NT2/D1 (cell line): ENCODE results near the gene TMEM131L.
"Not testable (repeated sequence)": the region's sequence is repeated elsewhere in the genome, so short reads cannot be mapped to it uniquely, and the experiment has no call there.

Source experiments
- DNase-seq: peaks from one replicate; pipeline ENCODE4 v3.0.0-alpha.2; 2011; ENCODE audit warnings: low read depth, low spot score
- H3K27me3 ChIP-seq: 2 replicates; pipeline ENCODE4 v1.6.0; 2011; ENCODE audit warnings: mild to moderate bottlenecking; ENCODE audit not compliant: insufficient read length, insufficient read depth
- H3K36me3 ChIP-seq: 2 replicates; pipeline ENCODE4 v1.6.1; 2011; ENCODE audit warnings: mild to moderate bottlenecking, low read length, mixed read lengths; ENCODE audit not compliant: insufficient read depth, insufficient read length
- H3K4me1 ChIP-seq: 2 replicates; pipeline ENCODE4 v1.5.1; 2011; ENCODE audit not compliant: insufficient read depth, insufficient read length
- H3K4me3 ChIP-seq: 2 replicates; pipeline ENCODE4 v1.5.1; 2011; ENCODE audit warnings: low read depth; ENCODE audit not compliant: insufficient read length
- H3K9ac ChIP-seq: 2 replicates; pipeline ENCODE4 v1.6.0; 2011; ENCODE audit warnings: low read depth; ENCODE audit not compliant: insufficient read length
- H3K9me3 ChIP-seq: 2 replicates; pipeline ENCODE4 v1.5.1; 2011; ENCODE audit warnings: mild to moderate bottlenecking, low read length; ENCODE audit not compliant: insufficient read depth
- SUZ12 ChIP-seq: IDR thresholded peaks from 2 replicates; pipeline ENCODE4 v1.6.1; 2011; ENCODE audit not compliant: insufficient read length, insufficient read depth; ENCODE audit errors: extremely low read depth
- YY1 ChIP-seq: IDR thresholded peaks from 2 replicates; pipeline ENCODE4 v1.6.1; 2011; ENCODE audit not compliant: insufficient read length, insufficient read depth
- ZNF274 ChIP-seq: IDR thresholded peaks from 2 replicates; pipeline ENCODE4 v1.6.1; 2011; ENCODE audit warnings: mild to moderate bottlenecking, low read depth, low read length

The TMEM131L gene

GRCh38 chr4:153438916-153439756, 27.0 kb upstream of the TMEM131L start:
- H3K9ac ChIP-seq: no peak overlapping the region
- H3K4me3 ChIP-seq: no peak overlapping the region
- H3K4me1 ChIP-seq: no peaks in the 10 kb centered on the region
- DNase-seq: no peak
- H3K9me3 ChIP-seq: no peaks in the 10 kb centered on the region
- no peaks in the 10 kb centered on the region for H3K27me3 ChIP-seq
- H3K36me3 ChIP-seq: no peaks in the 10 kb centered on the region
- TF ChIP-seq YY1 (no peak), ZNF274 (no peak), SUZ12 (no peak)

- Histone ChIP-seq H3K4me3 (no peak overlapping the region), H3K9me3 (no peaks in the 10 kb centered on the region), H3K4me1 (no peaks in the 10 kb centered on the region), H3K9ac (no peak overlapping the region), H3K27me3 (no peaks in the 10 kb centered on the region), H3K36me3 (no peaks in the 10 kb centered on the region)
- TF ChIP-seq SUZ12: no peak
- no peak for TF ChIP-seq YY1
- TF ChIP-seq ZNF274: no peak
- no peak for DNase-seq
These were observed 26.3 kb upstream of the TMEM131L start for GRCh38 chr4:153439831-153440230.

GRCh38 chr4:153440475-153440874, 25.7 kb upstream of the TMEM131L start:
- no peaks in the 10 kb centered on the region for H3K27me3 ChIP-seq
- no peaks in the 10 kb centered on the region for H3K36me3 ChIP-seq
- DNase-seq: no peak
- H3K9me3 ChIP-seq: no peaks in the 10 kb centered on the region
- H3K4me1 ChIP-seq: no peaks in the 10 kb centered on the region
- no peak overlapping the region for H3K4me3 ChIP-seq
- no peak overlapping the region for H3K9ac ChIP-seq
- TF ChIP-seq SUZ12: no peak
- no peak for TF ChIP-seq ZNF274
- TF ChIP-seq YY1: no peak

- TF ChIP-seq SUZ12: no peak
- no peak for TF ChIP-seq ZNF274
- no peak for TF ChIP-seq YY1
- no peaks in the 10 kb centered on the region for H3K27me3 ChIP-seq
- H3K36me3 ChIP-seq: no peaks in the 10 kb centered on the region
- H3K4me1 ChIP-seq: peaks cover 3% of the 10 kb centered on the region
- no peak overlapping the region for H3K9ac ChIP-seq
- H3K4me3 ChIP-seq: no peak overlapping the region
- no peaks in the 10 kb centered on the region for H3K9me3 ChIP-seq
- no peak for DNase-seq
These were observed 18.8 kb upstream of the TMEM131L start for GRCh38 chr4:153447175-153447905.

- Histone ChIP-seq H3K36me3 (no peaks in the 10 kb centered on the region), H3K9ac (no peak overlapping the region), H3K27me3 (no peaks in the 10 kb centered on the region), H3K4me3 (no peak overlapping the region), H3K4me1 (peaks cover 5% of the 10 kb centered on the region), H3K9me3 (no peaks in the 10 kb centered on the region)
- no peak for DNase-seq
- TF ChIP-seq ZNF274 (no peak), SUZ12 (no peak), YY1 (no peak)
These were observed 18.0 kb upstream of the TMEM131L start for GRCh38 chr4:153448003-153448731.

GRCh38 chr4:153449338-153449737, 16.8 kb upstream of the TMEM131L start:
- no peak for DNase-seq
- H3K9ac ChIP-seq: no peak overlapping the region
- no peaks in the 10 kb centered on the region for H3K9me3 ChIP-seq
- H3K4me3 ChIP-seq: no peak overlapping the region
- no peak for TF ChIP-seq ZNF274
- no peak for TF ChIP-seq YY1
- no peak for TF ChIP-seq SUZ12
- H3K27me3 ChIP-seq: no peaks in the 10 kb centered on the region
- no peaks in the 10 kb centered on the region for H3K36me3 ChIP-seq
- H3K4me1 ChIP-seq: peaks cover 5% of the 10 kb centered on the region

GRCh38 chr4:153450544-153450917, 15.6 kb upstream of the TMEM131L start:
- DNase-seq: no peak
- no peak overlapping the region for H3K9ac ChIP-seq
- H3K4me3 ChIP-seq: no peak overlapping the region
- H3K27me3 ChIP-seq: no peaks in the 10 kb centered on the region
- TF ChIP-seq ZNF274: no peak
- no peak for TF ChIP-seq YY1
- TF ChIP-seq SUZ12: no peak
- H3K9me3 ChIP-seq: no peaks in the 10 kb centered on the region
- H3K4me1 ChIP-seq: peaks cover 5% of the 10 kb centered on the region
- H3K36me3 ChIP-seq: no peaks in the 10 kb centered on the region

- not testable (repeated sequence) for H3K9ac ChIP-seq, H3K4me1 ChIP-seq
These were observed 15.0 kb upstream of the TMEM131L start for GRCh38 chr4:153451145-153451544.

More at GRCh38 chr4:153451145-153451544, 15.0 kb upstream of the TMEM131L start:
- not testable (repeated sequence) for DNase-seq, H3K27me3 ChIP-seq, H3K9me3 ChIP-seq, H3K4me3 ChIP-seq, H3K36me3 ChIP-seq
